CD4-positive, CD25-positive, alpha-beta regulatory T cell (primary cell): Measurements from ENCODE around the gene ZNF536. TPM values are rescaled to one million over a fixed set of nuclear protein-coding genes. Genes with fewer than 3 reads are reported as not detected.

ENCODE experiments used
- ATAC-seq, 2 donors: fragments of 150-1000 bp; cut with Tn5 transposase; one replicate each; pipeline ENCODE4 v1.10.0; 2021; ENCODE audit warnings: low read depth in 2 of 2, moderate number of reproducible peaks in 2 of 2, moderate library complexity in 1 of 2
- DNase-seq, 3 donors: peaks; one replicate each; pipeline versions ENCODE4 v3.0.0 to v3.0.0-alpha.2; 2012 to 2022; ENCODE audit warnings: mixed read lengths in 1 of 3
- H3K27ac ChIP-seq: one replicate; pipeline ENCODE4 v1.7.0; 2013; ENCODE audit warnings: mild to moderate bottlenecking, low read length; ENCODE audit not compliant: insufficient read depth, poor library complexity, severe bottlenecking
- H3K27me3 ChIP-seq: one replicate; pipeline ENCODE4 v1.7.0; 2013; ENCODE audit warnings: low read length; ENCODE audit not compliant: control insufficient read depth, insufficient read depth
- H3K36me3 ChIP-seq: one replicate; pipeline ENCODE4 v1.7.0; 2013; ENCODE audit warnings: mild to moderate bottlenecking, low read length, moderate library complexity; ENCODE audit not compliant: control insufficient read depth, insufficient read depth
- H3K4me1 ChIP-seq: 2 replicates; pipeline ENCODE4 v1.7.0; 2013; ENCODE audit warnings: mild to moderate bottlenecking, low read length; ENCODE audit not compliant: insufficient read depth, control insufficient read depth, poor library complexity, severe bottlenecking
- H3K4me3 ChIP-seq: one replicate; pipeline ENCODE4 v1.7.0; 2013; ENCODE audit warnings: low read depth, mild to moderate bottlenecking, low read length, moderate library complexity
- H3K9me3 ChIP-seq, 2 experiments: 1 replicate in 1 of 2; 2 replicates in 1 of 2; pipeline ENCODE4 v1.7.0; 2013; ENCODE audit warnings: low read length in 2 of 2, mild to moderate bottlenecking in 1 of 2, moderate library complexity in 1 of 2; ENCODE audit not compliant: control insufficient read depth in 2 of 2
- H3K27ac Mint-ChIP-seq, 3 donors: one replicate each; pipeline ENCODE4 v1.8.0; 2020 to 2022; ENCODE audit warnings: mild to moderate bottlenecking in 3 of 3, mixed read lengths in 3 of 3, moderate library complexity in 2 of 3
- H3K27me3 Mint-ChIP-seq: one replicate; pipeline ENCODE4 v1.8.0; 2022; ENCODE audit warnings: mild to moderate bottlenecking, mixed read lengths
- H3K36me3 Mint-ChIP-seq: one replicate; pipeline ENCODE4 v1.8.0; 2020; ENCODE audit warnings: mixed read lengths
- H3K4me1 Mint-ChIP-seq, 4 donors: one replicate each; pipeline ENCODE4 v1.8.0; 2020 to 2022; ENCODE audit warnings: mixed read lengths in 4 of 4, mild to moderate bottlenecking in 1 of 4
- H3K4me3 Mint-ChIP-seq, 4 donors: one replicate each; pipeline ENCODE4 v1.8.0; 2020 to 2022; ENCODE audit warnings: mild to moderate bottlenecking in 4 of 4, mixed read lengths in 4 of 4, moderate library complexity in 3 of 4
- H3K9me3 Mint-ChIP-seq, 7 donors: one replicate each; pipeline ENCODE4 v1.8.0; 2020 to 2022; ENCODE audit warnings: mixed read lengths in 7 of 7, mild to moderate bottlenecking in 3 of 7, moderate library complexity in 2 of 7
- polyA plus RNA-seq, 4 donors: library from polyadenylated mRNA; unstranded; fragments of 300-500 nt; fragmentation: Illumina TruSeq; gene quantifications; one replicate each; pipeline ENCODE4 v1.2.3, GENCODE V29; 2021
- total RNA-seq: library from RNA; stranded (reverse); gene quantifications from one replicate; pipeline ENCODE4 v1.2.3, GENCODE V29; 2022

ZNF536 gene
- total and polyA plus RNA-seq, 5 donors from 2014 or later, result 0.14 to 0.63 (median 0.49) TPM; not detected in 1

DNA sequence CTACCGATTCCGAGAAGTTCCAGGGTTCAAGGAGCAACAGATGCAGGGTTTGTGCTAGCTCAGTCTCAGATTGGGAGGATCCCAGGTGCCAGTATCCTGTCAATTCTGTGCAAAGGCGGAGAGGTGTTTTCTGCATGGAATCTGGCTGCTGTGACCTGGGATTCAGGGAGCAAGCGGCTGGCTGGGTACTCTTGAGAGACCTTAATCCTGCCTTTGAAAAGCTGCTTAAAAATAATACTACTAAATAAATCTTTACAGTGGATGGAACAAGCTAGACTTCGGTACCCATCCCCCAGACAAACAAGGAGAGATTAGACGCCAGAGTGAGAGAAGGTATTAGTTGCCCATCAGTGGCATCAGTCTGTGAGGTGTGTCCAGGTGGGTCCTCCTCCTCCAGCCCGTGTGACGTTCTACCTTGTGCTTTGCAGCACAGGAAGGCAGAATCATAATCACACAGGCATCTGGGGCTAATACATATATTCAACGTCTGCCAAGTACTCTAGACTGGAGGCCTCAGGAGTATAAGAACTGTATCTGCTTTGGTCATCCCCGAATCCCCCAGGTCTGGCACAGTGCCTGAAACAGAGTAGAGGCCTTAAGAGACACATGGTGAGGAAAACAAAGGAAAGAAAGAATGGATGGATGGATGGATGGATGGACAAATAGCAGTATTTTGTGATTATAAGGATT is 230.6 kb downstream of the ZNF536 start:
- Histone ChIP-seq H3K36me3 (no peaks in the 10 kb centered on the region), H3K4me3 (no peak overlapping the region), H3K27ac (no peak overlapping the region), H3K27me3 (no peaks in the 10 kb centered on the region), H3K4me1 (no peaks in the 10 kb centered on the region), H3K9me3 (no peaks in the 10 kb centered on the region)
- Mint-ChIP-seq H3K4me3 (no peak overlapping the region), H3K4me1 (no peaks in the 10 kb centered on the region), H3K9me3 (peaks cover 0 to 2% (median 0%) of the 10 kb centered on the region in 7 donors), H3K27ac (no peak overlapping the region), H3K27me3 (no peaks in the 10 kb centered on the region), H3K36me3 (no peaks in the 10 kb centered on the region)
- DNase-seq (no peak), ATAC-seq (no peak)

DNA sequence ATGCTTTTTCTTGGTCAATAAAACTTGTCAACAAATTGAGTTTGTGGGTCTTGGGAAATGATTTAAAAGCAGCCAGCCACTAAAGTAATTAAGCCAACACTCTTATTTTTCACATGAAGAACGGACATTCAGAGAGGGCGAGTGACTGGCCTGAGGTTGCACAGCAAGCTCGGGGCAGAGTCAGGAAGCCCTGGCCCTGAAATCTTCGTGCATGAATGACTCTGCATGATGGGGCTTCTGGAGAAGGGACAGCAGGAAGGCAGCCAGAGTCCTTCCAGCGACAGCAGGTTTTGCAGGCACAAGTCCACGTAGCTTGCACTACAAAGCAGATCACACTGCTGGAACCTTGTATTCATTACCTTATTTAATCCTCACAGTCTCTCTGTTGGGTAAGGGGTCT is 232.5 kb downstream of the ZNF536 start:
- Mint-ChIP-seq H3K4me3 (no peak overlapping the region), H3K27me3 (no peaks in the 10 kb centered on the region), H3K36me3 (no peaks in the 10 kb centered on the region), H3K27ac (no peak overlapping the region), H3K4me1 (no peaks in the 10 kb centered on the region), H3K9me3 (peaks cover 0 to 2% (median 0%) of the 10 kb centered on the region in 7 donors)
- H3K36me3 ChIP-seq, result no peaks in the 10 kb centered on the region
- DNase-seq, result no peak
- H3K27me3 ChIP-seq, result no peaks in the 10 kb centered on the region
- no peak overlapping the region for H3K4me3 ChIP-seq
- ATAC-seq, result no peak
- no peak overlapping the region for H3K27ac ChIP-seq
- no peaks in the 10 kb centered on the region for H3K9me3 ChIP-seq
- H3K4me1 ChIP-seq, result no peaks in the 10 kb centered on the region

DNA sequence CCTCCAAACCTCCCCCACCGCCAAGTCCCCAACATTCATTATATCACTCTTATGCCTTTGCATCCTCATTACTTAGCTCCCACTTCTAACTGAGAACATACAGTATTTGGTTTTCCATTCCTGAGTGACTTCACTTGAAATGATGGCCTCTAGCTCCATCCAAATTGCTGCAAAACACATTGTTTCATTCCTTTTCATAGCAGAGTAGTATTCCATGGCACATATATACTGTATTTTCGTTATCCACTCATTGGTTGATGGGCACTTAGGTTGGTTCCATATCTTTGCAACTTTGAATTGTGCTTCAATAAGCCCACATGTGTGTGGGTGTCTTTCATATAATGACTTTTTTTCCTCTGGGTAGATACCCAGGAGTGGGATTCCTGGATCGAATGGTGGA is 233.1 kb downstream of the ZNF536 start:
- no peak for ATAC-seq
- DNase-seq, result no peak
- no peak overlapping the region for H3K27ac Mint-ChIP-seq

DNA sequence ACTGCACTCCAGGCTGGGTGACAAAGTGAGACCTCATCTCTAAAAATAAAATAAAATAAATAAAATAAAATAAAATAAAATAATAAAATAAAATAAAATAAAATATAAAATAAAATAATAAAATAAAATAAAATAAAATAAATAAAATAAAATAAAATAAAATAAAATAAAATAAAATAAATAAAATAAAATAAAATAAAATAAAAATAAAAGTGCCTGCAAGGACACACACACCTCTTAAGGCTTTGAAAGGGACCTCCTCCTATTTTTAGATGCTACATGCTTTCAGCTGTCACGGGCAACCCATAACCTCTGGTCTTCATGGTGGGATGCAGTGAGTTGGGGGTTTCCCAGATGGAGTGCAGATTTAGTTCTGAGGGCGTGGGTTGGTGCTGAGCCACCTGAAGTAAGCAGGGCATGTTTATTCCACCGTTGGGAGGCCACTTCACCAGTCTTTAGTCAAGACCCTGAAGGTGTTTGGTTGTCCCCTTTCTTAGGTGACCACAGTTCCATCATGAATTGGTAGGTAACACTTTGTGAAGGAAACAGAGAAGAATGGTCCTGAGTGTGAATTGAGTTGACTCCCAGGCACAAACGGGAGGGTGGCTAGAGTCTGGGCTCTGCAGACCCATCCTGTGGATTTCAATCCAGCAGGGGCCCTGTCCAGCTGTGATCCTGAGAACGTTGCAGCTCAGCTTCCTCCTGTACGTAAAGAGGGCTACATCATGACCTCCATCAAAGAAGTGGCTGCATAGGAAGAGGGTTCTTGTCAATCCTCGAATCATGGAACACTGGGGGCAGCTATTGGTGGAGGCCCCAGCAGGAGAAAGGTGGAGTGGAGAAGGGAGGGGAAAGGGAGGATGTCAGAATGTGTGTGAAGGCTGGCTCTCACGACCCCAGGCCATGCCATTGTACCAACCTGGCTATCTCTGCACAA is 234.2 kb downstream of the ZNF536 start:
- no peaks in the 10 kb centered on the region for H3K4me1 Mint-ChIP-seq
- H3K27me3 Mint-ChIP-seq, result no peaks in the 10 kb centered on the region
- Histone ChIP-seq H3K27me3 (no peaks in the 10 kb centered on the region), H3K9me3 (no peaks in the 10 kb centered on the region), H3K4me3 (no peak overlapping the region), H3K4me1 (no peaks in the 10 kb centered on the region), H3K27ac (no peak overlapping the region), H3K36me3 (no peaks in the 10 kb centered on the region)
- H3K4me3 Mint-ChIP-seq, result no peak overlapping the region
- H3K36me3 Mint-ChIP-seq, result no peaks in the 10 kb centered on the region
- peaks cover 0 to 2% (median 0%) of the 10 kb centered on the region in 7 donors for H3K9me3 Mint-ChIP-seq
- DNase-seq, result no peak
- ATAC-seq, result no peak
- H3K27ac Mint-ChIP-seq, result no peak overlapping the region

More for the DNA sequence above, 233.1 kb downstream of the ZNF536 start:
- Mint-ChIP-seq H3K4me1 (no peaks in the 10 kb centered on the region), H3K36me3 (no peaks in the 10 kb centered on the region), H3K9me3 (peaks cover 0 to 2% (median 0%) of the 10 kb centered on the region in 7 donors), H3K27me3 (no peaks in the 10 kb centered on the region), H3K4me3 (no peak overlapping the region)
- H3K36me3 ChIP-seq, result no peaks in the 10 kb centered on the region
- H3K27ac ChIP-seq, result no peak overlapping the region
- H3K27me3 ChIP-seq, result no peaks in the 10 kb centered on the region
- no peaks in the 10 kb centered on the region for H3K9me3 ChIP-seq
- no peaks in the 10 kb centered on the region for H3K4me1 ChIP-seq
- no peak overlapping the region for H3K4me3 ChIP-seq
